Body of pancreas (tissue), 4 donors: ENCODE measurements around the gene RNF212. TPM values are rescaled to one million over a fixed set of nuclear protein-coding genes. Genes with fewer than 3 reads are reported as not detected.

Experiments
- ATAC-seq: fragments of 150-250 bp; one replicate; pipeline ENCODE4 v1.9.1; 2016
- DNase-seq, 4 donors: peaks; one replicate each; pipeline ENCODE4 v3.0.0-alpha.2; 2019
- H3K27ac ChIP-seq, 4 donors: fragments of 200-600 bp; sonication (generic); 1 replicate in 3 of 4; 2 replicates in 1 of 4; pipeline versions ENCODE4 v1.5.1 to v1.6.1; 2016 to 2019; ENCODE audit warnings: mild to moderate bottlenecking in 1 of 4, mixed read lengths in 1 of 4, moderate library complexity in 1 of 4
- H3K27me3 ChIP-seq, 2 donors: fragments of 200-600 bp; sonication (generic); one replicate each; pipeline ENCODE4 v1.6.0; 2016; ENCODE audit warnings: mild to moderate bottlenecking in 1 of 2
- H3K36me3 ChIP-seq, 2 donors: fragments of 200-600 bp; sonication (generic); replicated peaks in 1 of 2; 2 replicates each; pipeline ENCODE4 v1.5.1; 2016; ENCODE audit warnings: low read depth in 2 of 2; ENCODE audit not compliant: insufficient read depth in 1 of 2
- H3K4me1 ChIP-seq: fragments of 200-600 bp; sonication (generic); one replicate; pipeline ENCODE4 v1.6.0; 2016
- H3K4me3 ChIP-seq, 2 donors: fragments of 200-600 bp; sonication (generic); 1 replicate in 1 of 2; 2 replicates in 1 of 2; pipeline ENCODE4 v1.5.1; 2016 to 2019
- H3K9me3 ChIP-seq, 3 donors: fragments of 200-600 bp; sonication (generic); 1 replicate in 2 of 3; 2 replicates in 1 of 3; pipeline ENCODE4 v1.5.1; 2016
- POLR2A ChIP-seq, 3 donors: fragments of 450-650 bp; IDR thresholded peaks; one replicate each; pipeline ENCODE4 v1.6.1; 2016; ENCODE audit warnings: antibody characterized with exemption in 3 of 3, mild to moderate bottlenecking in 2 of 3
- WGBS, 2 donors: methylation state at CpG; one replicate each; pipeline ENCODE4 v1.1.5; 2017; 5-methylcytosine and 5-hydroxymethylcytosine counted together
- intact Hi-C: fragments of 100-400 bp; cut with DNase I; formaldehyde crosslinking; loops from one replicate; pipeline ENCODE4 v1.15.1; 2023
- total RNA-seq, 2 donors: library from RNA; depleted of rRNA; stranded (reverse); fragments of >200 nt; gene quantifications; one replicate each; pipeline ENCODE4 v1.1.0, GENCODE V29; 2016
- TF ChIP-seq, protein P1 (sequence below), 7 experiments: fragments of 450-650 bp in 4 of 7; fragments of 200-600 bp in 3 of 7; sonication (generic) in 3 of 7; IDR thresholded peaks; one replicate each; pipeline ENCODE4 v1.5.1; 2016 to 2019; ENCODE audit warnings: antibody characterized with exemption in 7 of 7

Gene RNF212
- total RNA-seq, 2 donors from 2014 or later: 8.2 to 20.5 TPM

DNA sequence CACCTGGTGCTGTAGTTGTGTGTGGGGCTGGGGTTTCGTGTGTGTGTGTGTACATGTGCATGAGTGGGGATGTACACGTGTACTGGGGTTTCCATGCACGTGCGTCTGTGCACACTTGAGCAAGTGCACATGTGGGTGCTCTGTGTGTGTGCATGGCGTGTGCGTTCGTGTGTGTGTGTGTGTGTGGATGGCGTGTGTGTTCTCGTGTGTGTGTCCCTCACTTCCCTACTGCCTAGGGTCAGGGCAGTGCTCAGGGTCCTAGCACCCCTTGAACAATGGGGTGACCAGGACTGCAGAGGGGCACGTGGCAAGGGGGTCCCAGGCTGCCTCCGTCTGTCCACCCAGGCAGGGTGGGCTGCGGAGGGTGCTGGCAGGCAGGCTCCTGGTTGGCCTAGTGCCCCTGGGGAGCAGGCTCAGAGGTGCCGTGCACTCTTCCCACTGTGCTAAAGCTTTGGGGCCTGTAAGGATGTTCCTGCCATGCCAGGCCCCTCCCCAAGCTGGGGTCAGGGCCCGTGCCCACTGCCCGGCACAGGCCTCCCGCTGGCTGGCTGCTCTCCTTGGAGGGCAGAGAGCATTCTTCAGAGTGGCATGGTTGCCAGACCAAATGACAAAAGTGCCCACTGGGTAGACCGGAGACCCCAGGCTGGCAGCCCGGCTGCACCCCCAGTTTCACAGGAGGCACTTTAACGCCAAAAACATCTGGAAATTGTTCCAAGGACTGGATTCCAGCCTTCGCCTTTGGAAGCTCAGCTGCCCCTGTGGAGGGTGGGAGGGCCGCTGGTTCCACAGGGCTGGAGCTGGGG, 72.8 kb downstream of the RNF212 start:
- H3K27ac ChIP-seq: no peak overlapping the region
- whole genome bisulfite sequencing, 2 donors: 91% methylated on average over 4 to 19 of the region's 21 CpGs
- intact Hi-C loops: no loop called here

DNA sequence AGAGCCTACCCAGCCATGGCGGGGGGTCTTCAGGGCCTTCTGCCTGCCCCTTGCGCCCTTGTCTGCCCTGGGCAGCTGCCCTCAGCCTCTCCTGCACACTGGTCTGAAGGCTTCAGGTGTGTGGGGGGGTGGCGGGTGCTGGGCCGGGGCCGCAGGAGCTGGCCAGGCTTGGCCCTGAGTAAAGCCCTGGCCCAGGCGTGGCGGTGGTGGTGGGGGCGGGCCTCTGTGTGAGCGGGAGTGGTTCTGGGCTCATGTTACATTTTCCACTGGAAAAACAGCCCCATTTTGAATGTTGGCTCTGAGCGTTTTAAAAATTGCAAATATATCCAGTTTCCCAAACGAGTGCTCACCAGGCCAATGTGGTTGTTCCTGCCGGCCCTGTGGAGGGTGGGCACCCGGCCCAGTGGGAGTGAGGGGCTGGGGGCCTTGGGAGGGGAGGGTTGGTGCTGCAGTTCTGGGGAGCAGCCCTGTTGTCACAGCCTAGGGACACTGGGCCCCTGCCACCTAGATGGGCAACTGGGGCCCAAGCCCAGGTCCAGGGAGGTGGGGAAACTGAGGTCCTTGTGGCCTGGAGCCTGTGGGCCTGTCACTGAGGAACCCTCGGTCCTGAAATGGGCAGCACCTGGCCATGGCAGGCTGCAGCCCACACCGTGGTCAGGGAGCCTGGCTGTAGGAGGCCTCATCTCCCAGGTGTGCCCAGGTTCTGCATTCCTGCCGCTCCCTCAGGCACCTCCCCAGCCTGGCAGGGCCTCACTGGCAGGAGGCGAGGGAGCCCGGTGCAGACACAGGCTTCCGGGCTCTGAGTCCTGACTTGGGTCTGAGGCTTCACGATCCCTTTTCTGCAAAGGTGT, 73.6 kb downstream of the RNF212 start:
- H3K36me3 ChIP-seq: no peaks in the 10 kb centered on the region
- DNase-seq: peak; percentile 62 to 79 (median 75)
- TF ChIP-seq, protein P1, sequence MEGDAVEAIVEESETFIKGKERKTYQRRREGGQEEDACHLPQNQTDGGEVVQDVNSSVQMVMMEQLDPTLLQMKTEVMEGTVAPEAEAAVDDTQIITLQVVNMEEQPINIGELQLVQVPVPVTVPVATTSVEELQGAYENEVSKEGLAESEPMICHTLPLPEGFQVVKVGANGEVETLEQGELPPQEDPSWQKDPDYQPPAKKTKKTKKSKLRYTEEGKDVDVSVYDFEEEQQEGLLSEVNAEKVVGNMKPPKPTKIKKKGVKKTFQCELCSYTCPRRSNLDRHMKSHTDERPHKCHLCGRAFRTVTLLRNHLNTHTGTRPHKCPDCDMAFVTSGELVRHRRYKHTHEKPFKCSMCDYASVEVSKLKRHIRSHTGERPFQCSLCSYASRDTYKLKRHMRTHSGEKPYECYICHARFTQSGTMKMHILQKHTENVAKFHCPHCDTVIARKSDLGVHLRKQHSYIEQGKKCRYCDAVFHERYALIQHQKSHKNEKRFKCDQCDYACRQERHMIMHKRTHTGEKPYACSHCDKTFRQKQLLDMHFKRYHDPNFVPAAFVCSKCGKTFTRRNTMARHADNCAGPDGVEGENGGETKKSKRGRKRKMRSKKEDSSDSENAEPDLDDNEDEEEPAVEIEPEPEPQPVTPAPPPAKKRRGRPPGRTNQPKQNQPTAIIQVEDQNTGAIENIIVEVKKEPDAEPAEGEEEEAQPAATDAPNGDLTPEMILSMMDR (IDR thresholded peaks at IDR 0.05): no peak
- no peak for TF ChIP-seq POLR2A (IDR thresholded peaks at IDR 0.05)
- H3K27ac ChIP-seq: peak overlapping the region; percentile 12 to 46 (median 36)
- no peaks in the 10 kb centered on the region for H3K27me3 ChIP-seq
- H3K9me3 ChIP-seq: no peaks in the 10 kb centered on the region
- ATAC-seq: peak; percentile 43
- 43 to 93% methylated on average over 3 to 20 of the region's 20 CpGs for WGBS, 2 donors
- intact Hi-C loops: no loop called here
- peaks cover 35% of the 10 kb centered on the region for H3K4me1 ChIP-seq
- H3K4me3 ChIP-seq: no peak overlapping the region

More for the DNA sequence above, 72.8 kb downstream of the RNF212 start:
- H3K4me1 ChIP-seq: peaks cover 33% of the 10 kb centered on the region
- H3K36me3 ChIP-seq: no peaks in the 10 kb centered on the region
- H3K9me3 ChIP-seq: no peaks in the 10 kb centered on the region
- DNase-seq (no peak), ATAC-seq (no peak)
- TF ChIP-seq, protein P1 (IDR thresholded peaks at IDR 0.05): no peak
- TF ChIP-seq POLR2A (IDR thresholded peaks at IDR 0.05): no peak
- no peak overlapping the region for H3K4me3 ChIP-seq
- H3K27me3 ChIP-seq: peaks cover 0 to 3% of the 10 kb centered on the region in 2 donors

DNA sequence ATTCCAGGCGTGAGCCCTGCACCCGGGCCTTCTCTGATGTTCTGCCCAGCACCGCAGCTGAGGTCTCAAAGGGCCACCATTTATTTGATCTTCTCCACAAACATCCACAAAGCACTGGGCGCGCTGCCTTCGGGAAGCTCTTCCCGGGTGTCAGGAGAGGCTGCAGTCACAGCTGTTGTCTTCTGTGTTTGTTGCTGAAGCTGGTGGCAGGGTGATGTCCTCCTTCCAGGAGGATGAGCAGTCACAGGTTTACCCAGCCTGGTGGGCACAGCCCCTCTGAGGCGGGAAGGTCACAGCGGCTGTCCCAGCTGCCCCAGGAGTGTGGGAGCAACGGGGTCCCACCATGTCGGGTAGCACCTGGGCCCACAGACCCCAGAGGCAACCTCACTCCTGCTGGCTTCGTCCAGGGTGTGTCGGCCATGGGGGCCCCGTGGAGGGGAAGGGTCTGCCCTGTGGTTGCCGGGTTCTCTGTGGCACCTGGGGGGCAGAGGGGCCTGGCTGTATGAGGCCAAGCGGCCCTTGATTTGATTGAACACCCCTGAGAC, 74.3 kb downstream of the RNF212 start:
- H3K4me1 ChIP-seq: peaks cover 38% of the 10 kb centered on the region
- DNase-seq (no peak), ATAC-seq (no peak)
- no peak overlapping the region for H3K4me3 ChIP-seq
- 88% methylated on average over 9 of the region's 16 CpGs for WGBS, 2 donors
- H3K27me3 ChIP-seq: no peaks in the 10 kb centered on the region
- no peaks in the 10 kb centered on the region for H3K36me3 ChIP-seq
- no peaks in the 10 kb centered on the region for H3K9me3 ChIP-seq
- no peak overlapping the region for H3K27ac ChIP-seq
- intact Hi-C loops: no loop called here
- TF ChIP-seq POLR2A (IDR thresholded peaks at IDR 0.05): no peak
- TF ChIP-seq, protein P1 (IDR thresholded peaks at IDR 0.05): no peak

DNA sequence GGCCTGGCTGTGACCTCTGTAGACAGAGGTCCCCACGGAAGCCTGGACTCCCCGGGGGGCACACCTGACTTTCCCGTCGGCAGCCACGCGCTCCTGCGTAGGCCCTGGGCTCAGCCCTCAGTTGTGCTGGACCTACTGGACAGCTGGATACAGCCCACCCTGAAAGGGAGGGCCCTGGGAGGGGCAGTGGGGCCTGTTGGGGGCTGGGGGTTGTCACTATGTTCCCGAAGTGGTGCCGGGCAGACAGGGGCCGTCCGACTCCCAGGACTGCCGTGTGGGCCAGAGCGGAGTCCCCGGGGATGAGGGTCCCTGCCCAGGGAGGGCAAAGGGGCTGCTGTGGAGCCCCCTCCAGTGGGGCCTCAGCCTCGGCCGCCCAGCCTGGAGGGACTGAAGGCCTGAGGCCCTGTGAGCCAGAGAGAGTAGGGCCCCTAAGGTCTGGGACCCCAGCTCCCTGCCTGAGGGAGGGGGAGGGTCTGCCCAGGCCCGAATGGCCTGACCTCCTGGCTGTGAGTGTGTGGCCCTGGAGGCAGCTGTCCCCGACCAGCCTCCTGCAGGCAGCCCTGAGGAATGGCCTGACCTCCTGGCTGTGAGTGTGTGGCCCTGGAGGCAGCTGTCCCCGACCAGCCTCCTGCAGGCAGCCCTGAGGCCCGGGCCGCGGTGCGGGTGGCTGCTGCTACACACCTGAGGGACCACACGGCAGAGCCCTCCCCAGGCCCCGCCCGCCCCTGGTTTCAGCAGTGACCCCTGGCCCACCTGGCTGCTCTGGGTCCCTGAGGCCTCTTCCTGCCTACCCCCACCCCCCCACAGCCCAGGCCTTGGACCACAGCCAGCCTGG, 76.2 kb downstream of the RNF212 start:
- ATAC-seq (no peak), DNase-seq (no peak)
- H3K27ac ChIP-seq: no peak overlapping the region
- no peaks in the 10 kb centered on the region for H3K27me3 ChIP-seq
- no peaks in the 10 kb centered on the region for H3K36me3 ChIP-seq
- H3K4me1 ChIP-seq: peaks cover 30% of the 10 kb centered on the region
- H3K4me3 ChIP-seq: no peak overlapping the region
- H3K9me3 ChIP-seq: no peaks in the 10 kb centered on the region
- 88% methylated on average over 16 of the region's 26 CpGs; no CpG with 5 or more reads in 1 of the 2 donors for WGBS, 2 donors
- TF ChIP-seq, protein P1 (IDR thresholded peaks at IDR 0.05): no peak
- TF ChIP-seq POLR2A (IDR thresholded peaks at IDR 0.05): no peak
- intact Hi-C loops: no loop called here
